IPS-15b (cell line): ENCODE data around the gene CSNK2B.

ENCODE experiments used
- H3K27me3 ChIP-seq: one replicate; pipeline ENCODE4 v1.6.1; 2013; ENCODE audit warnings: low read length; ENCODE audit not compliant: control insufficient read depth, insufficient read depth
- H3K36me3 ChIP-seq: one replicate; pipeline ENCODE4 v1.6.1; 2013; ENCODE audit warnings: low read length; ENCODE audit not compliant: control insufficient read depth, insufficient read depth
- H3K4me1 ChIP-seq: one replicate; pipeline ENCODE4 v1.6.1; 2013; ENCODE audit warnings: mild to moderate bottlenecking, low read length; ENCODE audit not compliant: control insufficient read depth, insufficient read depth
- H3K4me3 ChIP-seq: one replicate; pipeline ENCODE4 v1.5.1; 2013; ENCODE audit warnings: low read depth, low read length
- H3K9ac ChIP-seq: one replicate; pipeline ENCODE4 v1.6.1; 2013; ENCODE audit warnings: low read depth, mild to moderate bottlenecking, low read length
- H3K9me3 ChIP-seq: one replicate; pipeline ENCODE4 v1.6.1; 2013; ENCODE audit warnings: mild to moderate bottlenecking, low read length; ENCODE audit not compliant: control insufficient read depth, insufficient read depth

Gene CSNK2B

GRCh38 chr6:31665501-31666336 is at the start of gene CSNK2B:
Gene CSNK2B (plus strand): TSS chr6:31666080. CDS start chr6:31666832, 752 bp downstream.
- H3K36me3 ChIP-seq: peaks cover 45% of the 10 kb centered on the region
- no peaks in the 10 kb centered on the region for H3K27me3 ChIP-seq
- no peaks in the 10 kb centered on the region for H3K9me3 ChIP-seq
- H3K4me1 ChIP-seq: peaks cover 3% of the 10 kb centered on the region
- peak within 1 kb of the TSS; percentile 97 for H3K4me3 ChIP-seq
- H3K9ac ChIP-seq: peak within 1 kb of the TSS; percentile 97

GRCh38 chr6:31617010-31617409 is 48.9 kb upstream of the CSNK2B start:
- Histone ChIP-seq H3K9ac (no peak overlapping the region), H3K4me1 (peaks cover 12% of the 10 kb centered on the region), H3K9me3 (no peaks in the 10 kb centered on the region), H3K36me3 (no peaks in the 10 kb centered on the region), H3K4me3 (no peak overlapping the region), H3K27me3 (no peaks in the 10 kb centered on the region)

GRCh38 chr6:31619805-31620585 is 45.9 kb upstream of the CSNK2B start:
- H3K36me3 ChIP-seq: peaks cover 25% of the 10 kb centered on the region
- no peaks in the 10 kb centered on the region for H3K27me3 ChIP-seq
- peak overlapping the region; percentile 93 for H3K4me3 ChIP-seq
- H3K9me3 ChIP-seq: no peaks in the 10 kb centered on the region
- peak overlapping the region; percentile 98 for H3K9ac ChIP-seq
- peaks cover 13% of the 10 kb centered on the region for H3K4me1 ChIP-seq

GRCh38 chr6:31620586-31621319 is 45.1 kb upstream of the CSNK2B start, which contains the start of gene PRRC2A:
Gene PRRC2A (plus strand): TSS chr6:31620715. CDS start chr6:31622790, 2,075 bp downstream.
- Histone ChIP-seq H3K4me1 (peaks cover 10% of the 10 kb centered on the region), H3K9ac (peak within 1 kb of the TSS; percentile 98), H3K36me3 (peaks cover 33% of the 10 kb centered on the region), H3K27me3 (no peaks in the 10 kb centered on the region), H3K4me3 (peak within 1 kb of the TSS; percentile 93), H3K9me3 (no peaks in the 10 kb centered on the region)

GRCh38 chr6:31621320-31621939 is 44.5 kb upstream of the CSNK2B start:
- no peaks in the 10 kb centered on the region for H3K27me3 ChIP-seq

GRCh38 chr6:31621991-31622390 is 43.9 kb upstream of the CSNK2B start:
- peaks cover 45% of the 10 kb centered on the region for H3K36me3 ChIP-seq

More at GRCh38 chr6:31621320-31621939, 44.5 kb upstream of the CSNK2B start:
- H3K9me3 ChIP-seq: no peaks in the 10 kb centered on the region
- peaks cover 40% of the 10 kb centered on the region for H3K36me3 ChIP-seq
- H3K4me1 ChIP-seq: peaks cover 5% of the 10 kb centered on the region
- peak overlapping the region; percentile 98 for H3K9ac ChIP-seq
- H3K4me3 ChIP-seq: peak overlapping the region; percentile 91

GRCh38 chr6:31622684-31623091 is 43.2 kb upstream of the CSNK2B start:
- H3K4me3 ChIP-seq: peak overlapping the region; percentile 91
- H3K9me3 ChIP-seq: no peaks in the 10 kb centered on the region
- peaks cover 52% of the 10 kb centered on the region for H3K36me3 ChIP-seq
- no peaks in the 10 kb centered on the region for H3K27me3 ChIP-seq
- peak overlapping the region; percentile 98 for H3K9ac ChIP-seq
- peaks cover 5% of the 10 kb centered on the region for H3K4me1 ChIP-seq

More at GRCh38 chr6:31621991-31622390, 43.9 kb upstream of the CSNK2B start:
- peak overlapping the region; percentile 98 for H3K9ac ChIP-seq
- H3K4me1 ChIP-seq: peaks cover 5% of the 10 kb centered on the region
- peak overlapping the region; percentile 91 for H3K4me3 ChIP-seq
- H3K27me3 ChIP-seq: no peaks in the 10 kb centered on the region
- no peaks in the 10 kb centered on the region for H3K9me3 ChIP-seq

GRCh38 chr6:31624070-31624469 is 41.8 kb upstream of the CSNK2B start:
- no peaks in the 10 kb centered on the region for H3K27me3 ChIP-seq
- no peak overlapping the region for H3K9ac ChIP-seq
- H3K9me3 ChIP-seq: no peaks in the 10 kb centered on the region
- H3K4me3 ChIP-seq: no peak overlapping the region
- H3K4me1 ChIP-seq: peaks cover 5% of the 10 kb centered on the region
- peaks cover 66% of the 10 kb centered on the region for H3K36me3 ChIP-seq

GRCh38 chr6:31626952-31627351 is 38.9 kb upstream of the CSNK2B start:
- Histone ChIP-seq H3K36me3 (peaks cover 90% of the 10 kb centered on the region), H3K9me3 (no peaks in the 10 kb centered on the region), H3K9ac (no peak overlapping the region), H3K4me3 (no peak overlapping the region), H3K27me3 (no peaks in the 10 kb centered on the region), H3K4me1 (peaks cover 5% of the 10 kb centered on the region)

- Histone ChIP-seq H3K9ac (no peak overlapping the region), H3K4me1 (no peaks in the 10 kb centered on the region), H3K27me3 (no peaks in the 10 kb centered on the region), H3K4me3 (no peak overlapping the region), H3K36me3 (peaks cover 95% of the 10 kb centered on the region), H3K9me3 (no peaks in the 10 kb centered on the region)
Measured at GRCh38 chr6:31627690-31628287, 38.1 kb upstream of the CSNK2B start.
